Glomerular visceral epithelial cell (primary cell): Measurements from ENCODE around the gene FAM234B.
"Not testable (repeated sequence)": the region's sequence is repeated elsewhere in the genome, so short reads cannot be mapped to it uniquely, and the experiment has no call there.

ENCODE experiments used
- DNase-seq: peaks from one replicate; pipeline ENCODE4 v3.0.0-alpha.2; 2016; ENCODE audit errors: extremely low spot score

Gene FAM234B

GRCh38 chr12:13022851-13023271 is 21.3 kb upstream of the FAM234B start:
- DNase-seq, result no peak

- peak; percentile 48 for DNase-seq
Measured at GRCh38 chr12:13023811-13024530, 20.2 kb upstream of the FAM234B start.

- no peak for DNase-seq
Measured at GRCh38 chr12:13024531-13024916, 19.7 kb upstream of the FAM234B start.

- DNase-seq, result no peak
Measured at GRCh38 chr12:13026286-13026685, 17.9 kb upstream of the FAM234B start.

- DNase-seq, result no peak
Measured at GRCh38 chr12:13027032-13027431, 17.1 kb upstream of the FAM234B start.

- no peak for DNase-seq
Measured at GRCh38 chr12:13027508-13027907, 16.7 kb upstream of the FAM234B start.

- no peak for DNase-seq
Measured at GRCh38 chr12:13028825-13029570, 15.2 kb upstream of the FAM234B start.

GRCh38 chr12:13030541-13031291 is 13.5 kb upstream of the FAM234B start:
- DNase-seq, result no peak

GRCh38 chr12:13032164-13032563 is 12.0 kb upstream of the FAM234B start:
- no peak for DNase-seq

GRCh38 chr12:13033476-13033875 is 10.7 kb upstream of the FAM234B start:
- DNase-seq, result no peak

GRCh38 chr12:13035335-13035734 is 8.8 kb upstream of the FAM234B start:
- DNase-seq, result not testable (repeated sequence)

- no peak for DNase-seq
Measured at GRCh38 chr12:13036881-13037280, 7.3 kb upstream of the FAM234B start.

- no peak for DNase-seq
Measured at GRCh38 chr12:13038491-13039161, 5.6 kb upstream of the FAM234B start.

- no peak for DNase-seq
Measured at GRCh38 chr12:13039328-13039956, 4.7 kb upstream of the FAM234B start.

GRCh38 chr12:13041224-13041623 is 3.0 kb upstream of the FAM234B start:
- DNase-seq, result no peak

GRCh38 chr12:13042666-13043230 is 1.4 kb upstream of the FAM234B start:
- no peak for DNase-seq

GRCh38 chr12:13044906-13045299 is 722 bp downstream of the FAM234B start:
- no peak for DNase-seq

- no peak for DNase-seq
Measured at GRCh38 chr12:13045816-13046215, 1.6 kb downstream of the FAM234B start.

- DNase-seq, result no peak
Measured at GRCh38 chr12:13046964-13047363, 2.8 kb downstream of the FAM234B start.

- DNase-seq, result no peak
Measured at GRCh38 chr12:13049816-13050215, 5.6 kb downstream of the FAM234B start.

- DNase-seq, result no peak
Measured at GRCh38 chr12:13052421-13052820, 8.2 kb downstream of the FAM234B start.
